SK-N-MC (cell line): ENCODE results near the gene NCK2.

Source experiments
- EZH2 ChIP-seq: fragments of 200-600 bp; sonication (generic); IDR thresholded peaks from one replicate; pipeline ENCODE4 v1.6.1; 2017; ENCODE audit warnings: antibody characterized with exemption
- FOXP2 ChIP-seq: optimal IDR thresholded peaks from 2 replicates; pipeline ENCODE3; 2011; ENCODE audit warnings: mild to moderate bottlenecking, moderate library complexity; ENCODE audit not compliant: insufficient read depth; ENCODE audit errors: extremely low read length, control extremely low read depth
- POLR2AphosphoS5 ChIP-seq: IDR thresholded peaks from 2 replicates; pipeline ENCODE4 v1.6.1; 2012; ENCODE audit warnings: mild to moderate bottlenecking, low read depth, low read length, borderline replicate concordance

DNA sequence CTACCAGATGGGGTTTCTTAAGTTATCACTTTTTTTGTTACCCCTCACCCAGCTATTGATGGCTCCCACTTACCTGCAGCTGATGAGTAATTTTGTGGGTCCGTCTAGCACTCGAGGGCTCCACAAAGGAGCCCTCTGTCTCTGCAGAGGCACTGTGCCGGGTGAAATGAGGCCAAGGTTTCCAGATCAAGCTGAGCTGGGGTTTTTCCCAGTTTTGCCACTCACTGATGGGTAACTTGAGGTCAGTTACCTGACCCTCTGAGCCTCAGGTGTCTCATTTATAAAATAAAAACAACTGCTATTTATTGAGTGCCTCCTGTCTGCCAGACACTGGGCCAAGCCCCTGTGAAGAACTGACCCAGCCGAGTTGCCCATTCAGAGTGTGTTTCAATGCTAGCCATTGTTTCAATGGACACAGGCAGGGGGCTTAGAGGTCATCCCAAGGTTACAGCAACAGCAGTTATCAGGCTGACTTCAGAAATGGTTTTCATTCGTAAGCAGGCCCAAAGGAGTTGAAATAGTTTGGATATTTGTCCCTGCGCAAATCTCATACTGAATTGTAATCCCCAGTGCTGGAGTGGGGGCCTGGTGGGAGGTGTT is 192.9 kb downstream of the NCK2 start:
- TF ChIP-seq POLR2AphosphoS5 (no peak), EZH2 (no peak), FOXP2 (no peak)
